Liver (tissue), 9 donors: ENCODE results near the gene PRRT2. TPM values are rescaled to one million over a fixed set of nuclear protein-coding genes. Genes with fewer than 3 reads are reported as not detected.
A peak's percentile ranks its signal among the peaks of the same experiment; 100 is the strongest.
"Not testable (repeated sequence)": the region's sequence is repeated elsewhere in the genome, so short reads cannot be mapped to it uniquely, and the experiment has no call there.

Experiments
- DNase-seq: peaks from one replicate; pipeline ENCODE4 v3.0.0-alpha.2; 2017; ENCODE audit warnings: low spot score
- H3K27ac ChIP-seq, 2 donors: one replicate each; pipeline ENCODE4 v1.7.0; 2013; ENCODE audit warnings: inconsistent platforms in 2 of 2, low read length in 2 of 2, control low read depth in 1 of 2, low read depth in 1 of 2, mild to moderate bottlenecking in 1 of 2
- H3K27me3 ChIP-seq, 4 donors: one replicate each; pipeline versions ENCODE4 v1.6.1 to v1.7.0; 2013; ENCODE audit warnings: low read length in 3 of 4, inconsistent platforms in 1 of 4, mild to moderate bottlenecking in 1 of 4, moderate library complexity in 1 of 4; ENCODE audit not compliant: control insufficient read depth in 4 of 4, insufficient read depth in 4 of 4
- H3K36me3 ChIP-seq, 4 donors: one replicate each; pipeline versions ENCODE4 v1.6.1 to v1.7.0; 2013; ENCODE audit warnings: low read length in 3 of 4, mild to moderate bottlenecking in 3 of 4, low read depth in 1 of 4, moderate library complexity in 1 of 4; ENCODE audit not compliant: control insufficient read depth in 4 of 4, insufficient read depth in 3 of 4
- H3K4me1 ChIP-seq, 4 donors: one replicate each; pipeline versions ENCODE4 v1.6.1 to v1.7.0; 2013; ENCODE audit warnings: low read length in 3 of 4, mild to moderate bottlenecking in 3 of 4, moderate library complexity in 1 of 4; ENCODE audit not compliant: control insufficient read depth in 4 of 4, insufficient read depth in 4 of 4
- H3K4me3 ChIP-seq, 3 donors: one replicate each; pipeline versions ENCODE4 v1.6.1 to v1.7.0; 2013; ENCODE audit warnings: low read length in 3 of 3, control low read depth in 1 of 3, low read depth in 1 of 3, mild to moderate bottlenecking in 1 of 3
- H3K9ac ChIP-seq, 2 donors: one replicate each; pipeline ENCODE4 v1.7.0; 2013; ENCODE audit warnings: low read length in 2 of 2, mild to moderate bottlenecking in 2 of 2, moderate library complexity in 2 of 2, control low read depth in 1 of 2, low read depth in 1 of 2
- H3K9me3 ChIP-seq, 4 donors: one replicate each; pipeline versions ENCODE4 v1.6.1 to v1.7.0; 2013; ENCODE audit warnings: low read length in 3 of 4; ENCODE audit not compliant: control insufficient read depth in 4 of 4
- CTCF ChIP-seq: fragments of 150-350 bp; IDR thresholded peaks from 2 replicates; pipeline ENCODE4 v1.5.1; 2017; ENCODE audit warnings: improper control_type of control experiment, low read depth, low read length; ENCODE audit not compliant: missing input control
- FOXA1 ChIP-seq: IDR thresholded peaks from 2 replicates; pipeline ENCODE4 v1.6.1; 2016; ENCODE audit warnings: antibody characterized with exemption
- GABPA ChIP-seq, 2 donors: IDR thresholded peaks in 1 of 2; conservative IDR thresholded peaks in 1 of 2; 2 replicates each; pipeline ENCODE4 v1.6.1; 2016; ENCODE audit warnings: antibody characterized with exemption in 2 of 2, mild to moderate bottlenecking in 1 of 2, moderate library complexity in 1 of 2
- HNF4A ChIP-seq, 2 donors: conservative IDR thresholded peaks; 2 replicates each; pipeline ENCODE4 v1.6.1; 2016; ENCODE audit warnings: antibody characterized with exemption in 2 of 2, mild to moderate bottlenecking in 2 of 2
- MAX ChIP-seq: IDR thresholded peaks from 2 replicates; pipeline ENCODE4 v1.6.1; 2016; ENCODE audit warnings: antibody characterized with exemption
- RAD21 ChIP-seq, 2 donors: IDR thresholded peaks; 2 replicates each; pipeline ENCODE4 v1.6.1; 2016; ENCODE audit warnings: antibody characterized with exemption in 2 of 2, mild to moderate bottlenecking in 2 of 2
- RXRA ChIP-seq, 2 donors: IDR thresholded peaks; 2 replicates each; pipeline ENCODE4 v1.6.1; 2017 to 2018; ENCODE audit warnings: antibody characterized with exemption in 2 of 2, mild to moderate bottlenecking in 1 of 2
- YY1 ChIP-seq: IDR thresholded peaks from 2 replicates; pipeline ENCODE4 v1.6.1; 2016; ENCODE audit warnings: antibody characterized with exemption, mild to moderate bottlenecking
- WGBS: extraction: QIAGEN DNeasy Blood & Tissue Kit; methylation state at CpG from one replicate; pipeline ENCODE4 v1.1.7; 2013; 5-methylcytosine and 5-hydroxymethylcytosine counted together
- polyA plus RNA-seq, 2 donors: library from polyadenylated mRNA; stranded (reverse) in 1 of 2; unstranded in 1 of 2; fragments of 200-250 nt in 1 of 2; fragments of >200 nt in 1 of 2; fragmentation: Nextera tagmentation in 1 of 2; extraction: Ambion mirVana in 1 of 2; gene quantifications; one replicate each; pipeline versions ENCODE4 v1.2.1 to v1.2.3, GENCODE V29; 2013 to 2015
- total RNA-seq, 2 donors: library from RNA; depleted of rRNA; stranded (reverse); fragments of >200 nt; gene quantifications; one replicate each; pipeline ENCODE4 v1.2.3, GENCODE V29; 2014
- TF ChIP-seq, protein P1 (sequence below): IDR thresholded peaks from 2 replicates; pipeline ENCODE4 v1.6.1; 2016; ENCODE audit warnings: antibody characterized with exemption
- donor health status: healthy.
- donor health status: healthy.
- donor health status: healthy.
- donor health status: healthy.
- donor health status: healthy.

The PRRT2 gene
- total and polyA plus RNA-seq, 4 donors, result 0.09 to 0.59 (median 0.22) TPM

DNA sequence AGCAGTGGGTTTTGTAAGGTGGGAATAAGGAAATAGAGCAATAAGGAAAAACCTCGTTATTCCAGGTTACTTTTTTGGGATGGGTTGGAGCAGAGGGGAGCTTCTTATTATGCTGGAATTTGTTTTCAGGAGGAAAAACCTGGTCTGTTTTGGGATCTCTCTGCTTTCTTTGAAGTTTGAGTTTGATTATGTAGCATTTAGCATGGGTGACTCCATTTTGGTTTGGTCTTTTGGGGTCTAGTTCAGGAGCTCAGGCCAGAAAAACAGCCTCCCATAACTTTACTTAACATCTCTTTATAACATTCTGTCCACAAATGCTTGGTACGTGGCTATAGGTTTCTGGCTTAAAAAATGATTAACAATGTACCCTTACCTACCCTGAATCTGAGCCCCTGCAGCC, 42.5 kb upstream of the PRRT2 start (continued):
- TF ChIP-seq, protein P1, sequence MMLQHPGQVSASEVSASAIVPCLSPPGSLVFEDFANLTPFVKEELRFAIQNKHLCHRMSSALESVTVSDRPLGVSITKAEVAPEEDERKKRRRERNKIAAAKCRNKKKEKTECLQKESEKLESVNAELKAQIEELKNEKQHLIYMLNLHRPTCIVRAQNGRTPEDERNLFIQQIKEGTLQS, result no peak
- no peak for TF ChIP-seq HNF4A (conservative IDR thresholded peaks at IDR 0.05)

- no peaks in the 10 kb centered on the region for H3K36me3 ChIP-seq
- DNase-seq, result no peak
- H3K9me3 ChIP-seq, result no peaks in the 10 kb centered on the region
- WGBS, result 75% methylated on average over 7 of the region's 7 CpGs
- H3K4me1 ChIP-seq, result peaks cover 0 to 36% (median 19%) of the 10 kb centered on the region in 4 donors
- H3K9ac ChIP-seq, result no peak overlapping the region
- no peak overlapping the region for H3K4me3 ChIP-seq
- no peak for TF ChIP-seq CTCF
- TF ChIP-seq RXRA (IDR thresholded peaks at IDR 0.05), result no peak
- TF ChIP-seq FOXA1, result no peak
- no peak for TF ChIP-seq MAX
- TF ChIP-seq, protein P1, result no peak
- H3K27ac ChIP-seq, result no peak overlapping the region
- no peaks in the 10 kb centered on the region for H3K27me3 ChIP-seq
These were observed 41.6 kb upstream of the PRRT2 start for GRCh38 chr16:29770250-29770929.

DNA sequence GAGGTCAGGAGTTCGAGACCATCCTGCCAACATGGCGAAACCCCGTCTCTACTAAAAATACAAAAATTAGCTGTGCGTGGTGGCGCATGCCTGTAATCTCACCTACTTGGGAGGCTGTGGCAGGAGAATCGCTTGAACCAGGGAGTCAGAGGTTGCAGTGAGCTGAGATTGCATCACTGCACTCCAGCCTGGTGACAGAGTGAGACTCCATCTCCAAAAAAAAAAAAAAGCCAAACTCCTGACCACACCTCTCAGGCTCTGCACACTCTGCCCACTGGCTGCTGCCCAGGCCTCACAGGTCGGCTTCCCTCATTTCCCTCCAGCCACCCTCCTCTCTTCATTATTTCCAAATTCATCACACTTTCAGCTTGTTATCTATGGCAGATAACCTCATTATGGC, 39.7 kb upstream of the PRRT2 start:
- TF ChIP-seq RXRA (IDR thresholded peaks at IDR 0.05) (peak; percentile 27 to 54), HNF4A (conservative IDR thresholded peaks at IDR 0.05) (peak in 1 of 2 donors; percentile 48), YY1 (peak; percentile 19), RAD21 (IDR thresholded peaks at IDR 0.05) (peak in 1 of 2 donors; percentile 23)
- TF ChIP-seq, protein P1, result peak; percentile 77
- not testable (repeated sequence) for H3K9ac ChIP-seq, DNase-seq, H3K27ac ChIP-seq, H3K4me3 ChIP-seq, H3K36me3 ChIP-seq, H3K9me3 ChIP-seq, H3K27me3 ChIP-seq
- 70% methylated on average over 7 of the region's 7 CpGs for WGBS
- peaks cover 0 to 22% (median 9%) of the 10 kb centered on the region in 4 donors for H3K4me1 ChIP-seq

DNA sequence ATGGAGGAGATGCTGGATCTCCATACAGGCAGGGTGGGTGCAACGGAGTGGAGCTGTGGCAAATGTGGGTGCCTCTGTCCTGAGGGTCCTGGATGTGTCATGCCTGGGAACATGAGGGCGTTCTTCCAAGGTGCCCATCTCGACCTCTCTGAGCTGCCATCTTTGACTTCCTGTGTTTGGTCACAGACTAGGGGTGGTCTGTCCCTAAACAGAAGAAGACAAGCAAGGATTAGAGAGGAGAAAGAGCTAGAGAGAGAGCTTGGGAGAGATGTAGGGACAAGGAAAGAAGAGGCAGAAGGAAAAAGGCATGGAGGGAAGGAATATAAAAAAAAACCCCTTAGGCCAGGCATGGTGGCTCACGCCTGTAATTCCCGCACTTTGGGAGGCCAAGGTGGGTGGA, 37.3 kb upstream of the PRRT2 start:
- no peak overlapping the region for H3K4me3 ChIP-seq
- H3K9me3 ChIP-seq, result no peaks in the 10 kb centered on the region
- H3K27ac ChIP-seq, result no peak overlapping the region
- no peak overlapping the region for H3K9ac ChIP-seq
- DNase-seq, result no peak
- H3K4me1 ChIP-seq, result peaks cover 0 to 10% (median 5%) of the 10 kb centered on the region in 4 donors
- WGBS, result 94% methylated on average over 5 of the region's 5 CpGs
- H3K27me3 ChIP-seq, result no peaks in the 10 kb centered on the region
- no peaks in the 10 kb centered on the region for H3K36me3 ChIP-seq
- TF ChIP-seq GABPA (IDR thresholded peaks at IDR 0.05 in 1 of 2, conservative IDR thresholded peaks at IDR 0.05 in 1 of 2) (no peak), YY1 (no peak)
